ENCODE measurements around the gene CCDC146. TPM values are rescaled to one million over a fixed set of nuclear protein-coding genes. Genes with fewer than 3 reads are reported as not detected.
"Not testable (repeated sequence)": the region's sequence is repeated elsewhere in the genome, so short reads cannot be mapped to it uniquely, and the experiment has no call there.

The CCDC146 gene
- total and polyA plus RNA-seq, 9 donors: 5.3 to 44.6 (median 14.0) TPM

GRCh38 chr7:77271766-77272165, 149.4 kb downstream of the CCDC146 start:
- Histone ChIP-seq H3K27ac (no peak overlapping the region), H3K36me3 (no peaks in the 10 kb centered on the region), H3K9me3 (no peaks in the 10 kb centered on the region), H3K4me3 (no peak overlapping the region), H3K4me1 (ENCODE audit: insufficient read depth) (peaks cover 2% of the 10 kb centered on the region), H3K27me3 (no peaks in the 10 kb centered on the region)
- no peak for DNase-seq
- intact Hi-C loops (cut with DNase I): no loop called here
- TF ChIP-seq EP300 (IDR thresholded peaks at IDR 0.05) (no peak), CTCF (IDR thresholded peaks at IDR 0.05) (no peak), POLR2A (IDR thresholded peaks at IDR 0.05) (no peak)
- WGBS, 3 donors: 94 to 96% (median 96%) methylated on average over 5 of the region's 5 CpGs

- intact Hi-C loops (cut with DNase I); H3K9me3 ChIP-seq; H3K4me3 ChIP-seq; DNase-seq; H3K4me1 ChIP-seq (ENCODE audit: insufficient read depth); H3K27me3 ChIP-seq; H3K27ac ChIP-seq; H3K36me3 ChIP-seq: not testable (repeated sequence)
- WGBS, 3 donors: 53 to 57% (median 57%) methylated on average over 2 of the region's 2 CpGs
These were observed 153.2 kb downstream of the CCDC146 start for GRCh38 chr7:77275663-77276062.

GRCh38 chr7:77276120-77276519, 153.7 kb downstream of the CCDC146 start:
- no peak overlapping the region for H3K4me3 ChIP-seq
- H3K27ac ChIP-seq: no peak overlapping the region
- intact Hi-C loops (cut with DNase I): no loop called here
- WGBS, 3 donors: 54 to 82% (median 75%) methylated on average over 4 of the region's 4 CpGs
- no peaks in the 10 kb centered on the region for H3K27me3 ChIP-seq
- DNase-seq: no peak
- no peaks in the 10 kb centered on the region for H3K9me3 ChIP-seq
- no peaks in the 10 kb centered on the region for H3K36me3 ChIP-seq
- no peak for TF ChIP-seq POLR2A (IDR thresholded peaks at IDR 0.05)
- TF ChIP-seq CTCF (IDR thresholded peaks at IDR 0.05): no peak
- TF ChIP-seq EP300 (IDR thresholded peaks at IDR 0.05): no peak
- peaks cover under 1% of the 10 kb centered on the region for H3K4me1 ChIP-seq (ENCODE audit: insufficient read depth)

GRCh38 chr7:77281780-77282478, 159.5 kb downstream of the CCDC146 start:
- Histone ChIP-seq H3K9me3 (no peaks in the 10 kb centered on the region), H3K4me3 (no peak overlapping the region), H3K4me1 (ENCODE audit: insufficient read depth) (peaks cover 2% of the 10 kb centered on the region), H3K27ac (no peak overlapping the region), H3K27me3 (no peaks in the 10 kb centered on the region), H3K36me3 (no peaks in the 10 kb centered on the region)
- DNase-seq: no peak
- 60 to 72% (median 70%) methylated on average over 3 of the region's 3 CpGs for WGBS, 3 donors
- TF ChIP-seq POLR2A (IDR thresholded peaks at IDR 0.05): no peak
- TF ChIP-seq EP300 (IDR thresholded peaks at IDR 0.05): no peak
- no peak for TF ChIP-seq CTCF (IDR thresholded peaks at IDR 0.05)
- intact Hi-C loops (cut with DNase I): no loop called here

GRCh38 chr7:77282897-77283296, 160.5 kb downstream of the CCDC146 start:
- WGBS, 3 donors: 6 to 11% (median 10%) methylated on average over 1 of the region's 1 CpG
- Histone ChIP-seq H3K9me3 (no peaks in the 10 kb centered on the region), H3K36me3 (no peaks in the 10 kb centered on the region), H3K4me1 (ENCODE audit: insufficient read depth) (peaks cover 2% of the 10 kb centered on the region), H3K4me3 (no peak overlapping the region), H3K27ac (no peak overlapping the region), H3K27me3 (no peaks in the 10 kb centered on the region)
- intact Hi-C loops (cut with DNase I): no loop called here
- no peak for DNase-seq
- TF ChIP-seq EP300 (IDR thresholded peaks at IDR 0.05): no peak
- TF ChIP-seq CTCF (IDR thresholded peaks at IDR 0.05): no peak
- no peak for TF ChIP-seq POLR2A (IDR thresholded peaks at IDR 0.05)

Measured in ovary (tissue), 9 donors.